ENCODE results near the gene PANX2.
"Not testable (repeated sequence)": the region's sequence is repeated elsewhere in the genome, so short reads cannot be mapped to it uniquely, and the experiment has no call there.

The PANX2 gene

DNA sequence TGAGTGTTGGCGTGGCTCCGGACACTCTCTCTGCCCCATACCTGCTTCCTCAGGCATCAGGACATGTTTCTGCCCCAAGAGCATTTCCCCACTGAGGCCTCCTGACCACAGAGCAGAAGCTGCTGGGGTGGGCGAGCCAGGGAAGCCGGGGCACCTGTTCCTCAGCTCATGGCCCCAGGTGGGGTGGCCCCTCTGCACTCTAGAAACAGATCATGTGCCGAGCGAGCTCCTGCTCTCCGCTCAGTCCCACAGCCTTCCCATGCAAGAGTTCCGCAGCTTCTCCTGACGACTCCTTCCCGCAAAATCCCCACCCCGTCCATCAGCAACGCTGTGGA lies 22.4 kb upstream of the PANX2 start:
- no peak for DNase-seq

DNA sequence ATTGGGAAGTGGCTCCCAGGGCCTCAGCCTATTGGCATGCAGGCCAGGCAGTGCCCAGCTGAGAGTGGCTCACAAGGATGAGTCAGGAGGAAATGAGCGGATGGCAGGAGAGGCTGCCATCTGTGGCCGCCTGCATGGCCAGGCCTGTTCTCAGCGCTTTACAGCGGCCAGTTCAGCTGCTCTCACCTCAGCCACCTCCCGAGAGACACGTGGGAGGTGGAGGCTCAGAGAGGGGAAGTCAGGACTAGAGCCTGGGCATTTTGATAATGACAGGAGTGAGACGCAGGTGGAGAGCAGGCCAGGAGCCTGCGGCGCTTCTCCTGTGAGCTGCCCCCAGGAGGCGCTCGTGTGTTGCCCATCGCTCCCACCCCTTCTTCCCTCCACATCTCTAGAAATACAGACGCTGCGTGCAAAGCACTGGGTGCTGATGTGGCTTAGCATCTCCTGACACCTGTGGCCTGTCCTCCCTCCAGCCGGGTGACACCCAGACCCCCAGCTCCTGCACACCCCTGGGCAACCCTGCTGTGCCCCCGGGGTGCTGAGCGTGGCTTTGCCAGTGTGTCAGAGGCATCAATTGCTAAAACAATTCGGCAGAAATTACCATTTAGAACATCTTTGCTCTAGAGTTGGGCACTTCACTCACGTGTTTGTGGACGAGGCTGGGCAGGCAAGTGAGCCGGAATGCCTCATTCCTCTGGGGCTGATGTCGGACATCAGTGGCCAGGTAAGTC lies 21.4 kb upstream of the PANX2 start:
- DNase-seq = peak; percentile 57 to 76

DNA sequence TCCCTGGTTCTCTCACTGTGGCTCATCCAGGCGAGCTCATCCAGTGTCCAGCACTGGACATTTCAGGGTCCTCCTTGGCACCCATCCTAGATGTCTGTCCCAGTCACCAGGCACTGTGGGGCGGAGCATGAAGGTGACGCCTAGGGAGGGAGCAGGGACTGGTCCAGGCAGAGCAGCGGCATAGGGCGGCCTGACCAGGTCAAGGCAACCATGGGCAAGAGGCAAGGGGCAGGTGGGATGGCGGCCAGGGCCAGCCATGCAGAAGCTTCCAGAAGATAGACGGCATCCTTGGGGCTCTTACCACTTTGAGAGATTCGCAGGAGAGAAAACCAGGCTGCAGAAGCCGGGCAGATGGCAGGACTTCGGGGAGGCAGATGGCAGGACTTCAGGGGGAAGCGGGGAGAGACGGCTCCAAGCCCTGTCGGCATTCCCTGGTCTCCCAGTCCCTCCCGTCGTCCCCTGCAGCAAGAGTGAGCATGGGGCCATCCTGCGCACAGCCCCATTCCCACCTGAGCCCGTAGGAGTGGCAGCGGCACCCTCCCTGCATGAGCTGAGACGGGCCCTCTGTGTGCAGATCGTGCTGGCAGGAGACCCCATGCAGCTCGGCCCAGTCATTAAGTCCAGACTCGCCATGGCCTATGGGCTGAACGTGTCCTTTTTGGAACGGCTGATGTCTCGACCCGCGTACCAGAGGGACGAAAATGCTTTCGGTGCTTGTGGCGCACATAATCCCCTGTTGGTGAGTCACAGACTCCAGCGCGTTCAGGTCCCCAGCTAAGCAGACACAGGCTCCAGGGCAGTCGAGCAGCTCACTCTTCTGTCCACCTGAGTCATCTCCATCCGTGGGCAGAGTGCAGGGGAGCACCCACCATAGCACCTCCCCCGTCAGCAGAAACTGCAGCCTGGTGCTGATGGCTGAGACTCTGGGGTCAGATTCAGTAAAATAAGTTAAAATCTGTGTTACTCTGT lies 20.1 kb upstream of the PANX2 start:
- no peak for DNase-seq

DNA sequence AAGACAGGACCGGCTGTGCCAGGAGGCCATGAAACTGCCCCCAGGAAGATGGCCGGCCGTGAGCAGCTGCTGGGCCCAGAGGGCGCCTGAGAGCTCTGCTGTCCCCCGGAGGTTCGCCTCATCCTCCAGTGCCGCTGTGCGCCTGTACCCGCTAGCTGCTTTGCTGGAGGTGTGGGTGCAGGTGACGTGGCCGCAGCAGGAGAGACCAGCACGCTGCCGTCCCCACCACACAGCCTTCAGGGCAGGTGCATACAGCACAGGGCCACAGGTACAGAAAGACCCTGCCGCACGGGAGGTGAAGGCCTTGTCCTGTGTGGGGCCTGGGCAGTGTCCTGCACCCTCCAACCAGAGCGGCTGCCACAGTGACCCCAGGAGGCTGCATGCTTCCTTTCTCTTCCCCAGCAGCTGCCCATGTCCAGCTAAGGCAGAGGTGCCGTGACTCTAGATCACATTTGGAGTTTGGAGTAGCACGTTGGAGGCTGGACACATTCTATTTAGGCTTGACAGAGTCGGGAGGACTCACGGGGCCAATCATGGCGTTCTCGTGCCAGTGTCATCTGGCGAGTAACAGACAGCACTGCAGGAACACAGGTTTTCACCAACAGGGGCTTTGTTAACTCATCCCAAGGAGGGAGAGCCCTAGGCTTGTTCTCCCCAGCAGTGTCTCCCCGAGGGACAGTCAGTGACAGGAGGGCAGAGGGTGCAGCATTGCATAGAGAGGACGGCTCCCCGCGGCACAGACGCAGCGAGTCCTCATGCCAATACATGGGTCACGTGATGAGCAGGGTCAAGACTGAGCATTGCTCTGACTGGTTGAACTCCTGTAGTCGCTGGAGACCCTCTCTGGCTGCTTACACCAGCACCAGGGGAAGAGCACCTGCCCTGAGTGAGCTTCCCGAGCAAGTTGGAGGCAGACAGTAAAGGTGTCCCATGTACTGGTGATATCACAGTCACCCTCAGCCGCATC lies 18.7 kb upstream of the PANX2 start:
- no peak for DNase-seq

DNA sequence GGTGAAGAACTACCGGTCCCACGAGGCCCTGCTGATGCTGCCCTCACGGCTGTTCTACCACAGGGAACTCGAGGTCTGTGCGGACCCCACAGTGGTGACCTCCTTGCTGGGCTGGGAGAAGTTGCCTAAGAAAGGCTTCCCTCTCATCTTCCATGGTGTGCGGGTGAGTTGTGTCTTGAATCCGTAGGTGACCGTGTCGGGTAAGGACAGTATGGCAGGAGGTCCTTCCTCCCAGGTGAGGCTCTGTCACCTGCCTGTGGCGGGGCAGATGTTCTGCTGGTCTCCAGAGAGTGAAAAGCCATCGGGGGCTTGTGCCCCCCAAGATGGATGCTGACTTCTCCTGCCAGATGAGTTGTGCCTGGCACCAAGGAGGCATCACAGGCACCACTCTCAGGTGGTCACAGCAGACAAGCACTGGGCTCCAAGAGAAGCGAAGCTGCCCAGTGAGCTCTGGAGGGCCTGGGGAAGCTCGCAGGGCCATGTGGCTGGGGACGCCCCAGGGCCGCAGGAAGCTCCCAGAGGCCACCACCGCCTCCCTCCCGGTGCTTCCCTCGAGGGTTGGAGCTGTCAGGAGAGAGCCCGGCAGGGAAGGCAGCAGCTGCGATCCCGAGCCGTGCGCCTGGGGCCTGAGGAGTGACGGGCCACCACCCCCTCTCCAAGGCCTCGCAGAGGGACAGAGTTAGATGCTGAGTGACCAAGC lies 17.3 kb upstream of the PANX2 start:
- DNase-seq = no peak

DNA sequence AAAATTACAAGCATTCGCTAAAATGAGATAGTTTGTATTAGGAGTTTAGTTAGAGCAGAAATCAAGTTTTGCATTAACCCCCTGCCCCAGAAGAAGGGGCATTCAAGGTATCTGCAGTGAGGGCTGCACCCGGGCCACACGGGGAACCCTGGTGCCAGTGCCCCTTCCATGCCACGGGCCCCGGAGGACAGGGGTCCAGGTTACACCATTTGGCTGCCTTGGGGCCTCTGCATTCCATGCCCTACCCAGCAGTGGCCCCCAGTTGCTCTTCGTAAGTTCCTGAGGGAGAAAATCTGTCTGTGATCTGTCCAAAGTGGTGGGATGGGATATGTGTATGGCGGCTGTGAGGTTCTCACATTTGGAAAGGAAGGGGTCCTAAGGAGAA lies 16.8 kb upstream of the PANX2 start:
- no peak for DNase-seq

DNA sequence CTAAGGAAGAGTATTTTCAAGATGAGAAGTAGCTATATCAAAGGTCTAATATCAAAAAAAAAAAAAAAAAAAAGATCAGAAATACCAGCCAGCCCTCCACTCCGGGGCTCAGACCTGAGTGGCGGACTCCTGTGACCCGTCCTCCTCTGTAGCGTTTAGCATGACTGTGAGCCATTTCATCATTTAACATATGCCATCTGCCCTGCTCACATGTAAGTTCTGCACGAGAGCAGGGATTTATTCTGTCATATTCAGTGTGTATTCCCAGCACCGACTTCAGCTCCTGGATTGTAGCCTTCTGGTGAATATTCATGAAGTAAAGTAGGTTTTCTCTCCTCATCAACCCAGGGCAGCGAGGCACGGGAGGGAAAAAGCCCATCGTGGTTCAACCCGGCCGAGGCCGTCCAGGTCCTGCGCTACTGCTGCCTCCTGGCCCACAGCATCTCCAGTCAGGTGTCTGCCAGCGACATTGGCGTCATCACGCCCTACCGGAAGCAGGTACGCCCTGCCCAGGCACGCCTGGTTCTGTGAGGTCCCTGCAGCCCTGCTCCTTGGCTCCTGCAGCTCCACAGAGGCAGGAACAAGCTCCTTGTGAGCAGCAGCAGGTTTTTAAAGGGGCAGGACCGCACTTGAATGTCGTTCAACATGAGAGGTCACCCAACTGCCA lies 12.7 kb upstream of the PANX2 start:
- no peak for DNase-seq

DNA sequence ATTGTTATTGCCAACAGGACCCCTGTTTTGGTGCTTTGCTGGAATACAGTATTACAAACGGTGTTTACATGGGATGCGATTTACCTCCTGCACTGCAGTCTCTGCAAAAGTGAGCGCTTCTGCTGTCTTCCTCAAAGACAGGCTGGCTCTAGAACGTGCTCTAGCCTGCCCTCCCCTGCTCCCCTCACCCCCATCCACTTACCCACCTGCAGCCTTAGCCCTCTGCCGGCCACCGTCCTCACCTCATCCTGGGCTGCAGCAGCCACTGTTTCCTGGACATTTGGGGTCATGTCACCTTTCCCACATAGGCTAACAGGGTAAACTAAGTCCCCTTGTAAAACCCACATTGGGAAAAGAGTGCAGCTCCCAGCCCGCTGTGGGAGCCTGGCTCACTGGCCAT lies 9.6 kb upstream of the PANX2 start:
- DNase-seq = no peak

- DNase-seq = no peak
Measured at GRCh38 chr22:50161508-50162390, 8.8 kb upstream of the PANX2 start.

DNA sequence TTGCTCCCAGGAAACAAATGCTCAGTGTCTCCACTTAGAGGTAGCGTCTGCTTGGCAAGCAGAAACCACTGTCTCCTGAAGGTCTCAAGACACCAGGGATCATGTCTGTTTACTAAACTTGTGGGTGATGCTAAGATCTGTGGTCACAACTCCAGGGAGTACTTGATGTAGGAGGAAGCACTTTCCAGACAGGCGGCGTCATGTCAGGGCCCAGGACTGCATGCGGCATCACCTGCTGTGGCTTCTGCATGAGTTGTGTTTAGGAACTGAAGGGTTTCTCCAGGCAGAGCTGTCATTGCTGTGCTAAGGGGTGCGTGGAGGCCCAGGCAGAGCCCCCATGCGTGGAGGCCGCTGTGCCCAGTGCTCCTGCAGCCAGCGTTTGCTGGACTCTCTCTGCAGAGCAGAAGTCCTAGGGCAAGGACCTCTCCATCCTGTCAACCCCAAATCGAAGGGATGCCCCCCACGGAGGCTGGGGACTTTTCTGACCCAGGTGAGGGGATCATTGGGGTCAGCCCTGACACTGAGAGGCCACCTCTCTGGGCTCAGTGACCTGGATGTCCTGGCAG lies 8.1 kb upstream of the PANX2 start:
- DNase-seq = no peak

DNA sequence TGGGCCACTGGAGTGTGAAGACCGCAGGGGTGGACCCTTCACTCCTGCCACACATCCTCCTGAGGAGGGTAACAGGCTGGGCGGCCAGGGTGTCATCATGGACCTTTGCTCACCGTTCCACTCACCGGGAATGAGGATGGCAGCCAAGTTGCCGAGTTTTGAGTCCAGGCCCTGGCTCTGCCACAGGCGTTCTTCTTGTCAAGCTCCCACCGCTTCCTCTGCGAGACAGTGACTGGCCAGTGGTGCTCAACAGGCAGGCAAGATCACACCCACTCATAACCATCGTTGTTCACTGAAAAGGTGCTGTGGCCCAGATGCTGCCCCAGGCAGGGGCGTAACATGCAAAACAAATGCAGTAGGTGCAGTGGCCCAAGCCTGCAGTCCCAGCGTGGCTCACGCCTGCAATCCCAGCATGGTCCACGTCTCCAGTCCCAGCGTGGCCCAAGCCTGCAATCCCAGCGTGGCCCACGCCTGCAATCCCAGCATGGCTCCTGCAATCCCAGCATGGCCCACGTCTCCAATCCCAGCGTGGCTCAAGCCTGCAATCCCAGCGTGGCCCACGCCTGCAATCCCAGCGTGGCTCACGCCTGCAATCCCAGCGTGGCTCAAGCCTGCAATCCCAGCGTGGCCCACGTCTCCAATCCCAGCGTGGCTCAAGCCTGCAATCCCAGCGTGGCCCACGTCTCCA lies 5.0 kb upstream of the PANX2 start:
- DNase-seq = no peak

DNA sequence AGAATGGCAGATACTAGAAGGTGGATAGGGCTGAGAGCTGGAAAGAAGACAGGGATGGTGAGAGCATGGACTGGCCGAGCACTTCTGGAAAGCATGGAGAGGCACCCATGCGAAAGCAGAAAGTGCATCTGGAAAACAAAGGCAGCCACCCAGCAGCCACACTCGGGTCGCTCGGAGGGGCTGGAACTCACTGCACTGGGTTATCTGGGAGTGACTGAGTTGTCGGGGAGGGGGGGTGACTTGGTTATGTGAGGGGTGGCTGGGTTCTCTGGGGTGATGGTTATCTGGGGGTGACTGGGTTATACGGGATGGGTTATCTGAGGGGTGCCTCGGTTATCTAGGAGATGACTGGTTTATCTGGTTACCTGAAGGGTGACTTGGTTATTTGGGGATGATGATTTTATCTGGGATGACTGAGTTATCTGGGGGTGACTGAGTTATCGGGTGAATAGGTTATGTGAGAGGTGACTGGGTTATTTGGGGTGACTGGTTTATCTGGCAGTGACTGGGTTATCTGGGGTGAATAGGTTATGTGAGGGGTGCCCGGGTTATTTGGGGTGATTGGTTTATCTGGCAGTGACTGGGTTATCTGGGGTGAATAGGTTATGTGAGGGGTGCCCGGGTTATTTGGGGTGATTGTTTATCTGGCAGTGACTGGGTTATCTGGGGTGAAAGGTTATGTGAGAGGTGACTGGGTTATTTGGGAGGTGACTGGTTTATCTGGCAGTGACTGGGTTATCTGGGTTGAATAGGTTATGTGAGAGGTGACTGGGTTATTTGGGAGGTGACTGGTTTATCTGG lies 2.6 kb upstream of the PANX2 start:
- no peak for DNase-seq

- not testable (repeated sequence) for DNase-seq
Measured at GRCh38 chr22:50168490-50169180, 1.9 kb upstream of the PANX2 start.

GRCh38 chr22:50169181-50169759 lies 1.3 kb upstream of the PANX2 start:
- DNase-seq = no peak

GRCh38 chr22:50169774-50170341 lies 673 bp upstream of the PANX2 start:
- DNase-seq = peak; percentile 31 to 33

- DNase-seq = no peak
Measured at GRCh38 chr22:50171319-50171964, 911 bp downstream of the PANX2 start.

- no peak for DNase-seq
Measured at GRCh38 chr22:50171965-50172421, 1.5 kb downstream of the PANX2 start.
